ENCODE measurements around the gene CDH11. TPM values are rescaled to one million over a fixed set of nuclear protein-coding genes. Genes with fewer than 3 reads are reported as not detected.

CDH11 gene
- total RNA-seq, 4 donors from 2014 or later = 51.8 to 661 (median 96.5) TPM

GRCh38 chr16:65023802-65024201 is 98.1 kb downstream of the CDH11 start:
- DNase-seq = no peak
- no peak overlapping the region for H3K27ac ChIP-seq
- H3K4me3 ChIP-seq = no peak overlapping the region
- H3K27me3 ChIP-seq = no peaks in the 10 kb centered on the region
- no peaks in the 10 kb centered on the region for H3K4me1 ChIP-seq
- intact Hi-C loops (cut with DNase I; ENCODE audit: low total_unique reads) = no loop called here
- H3K9me3 ChIP-seq = no peaks in the 10 kb centered on the region
- no peak for TF ChIP-seq POLR2A (IDR thresholded peaks at IDR 0.05)
- no peak for TF ChIP-seq CTCF (IDR thresholded peaks at IDR 0.05)
- no peaks in the 10 kb centered on the region for H3K36me3 ChIP-seq

DNA sequence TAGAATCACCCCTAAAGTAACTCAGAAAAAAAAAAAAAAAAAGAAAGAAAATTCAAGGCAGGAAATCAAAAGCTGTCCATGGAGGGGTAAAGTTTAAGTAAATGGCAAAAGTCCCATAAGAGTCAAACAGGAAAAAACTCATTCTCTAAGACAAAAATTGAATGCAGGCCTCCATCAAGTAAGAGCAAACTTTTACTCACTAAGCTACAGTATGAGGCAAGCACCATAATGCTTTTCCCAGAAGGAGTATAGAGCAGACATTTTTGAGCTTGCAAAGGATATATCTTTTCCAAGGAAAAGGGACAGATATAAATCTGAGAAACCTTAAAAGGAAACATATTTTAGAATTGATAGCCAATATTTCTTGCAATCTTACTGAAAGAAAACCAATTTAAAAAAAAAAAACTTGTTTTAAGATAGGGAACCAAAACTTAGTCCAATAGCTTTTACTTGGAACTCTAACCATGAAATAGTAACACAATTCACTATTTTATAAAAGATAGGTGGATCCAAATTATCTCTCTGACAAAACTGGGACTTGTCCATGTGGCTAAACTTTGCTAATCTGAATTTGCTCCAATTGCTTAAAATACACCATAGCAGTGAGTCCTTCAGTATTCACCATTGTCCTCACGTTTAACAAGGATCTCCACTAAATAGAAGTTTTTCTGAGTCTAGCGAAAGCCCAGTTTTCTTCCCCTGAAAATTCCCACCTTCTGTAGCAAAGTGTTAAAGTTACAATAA is 99.8 kb downstream of the CDH11 start:
- Histone ChIP-seq H3K27me3 (no peaks in the 10 kb centered on the region), H3K36me3 (no peaks in the 10 kb centered on the region), H3K4me3 (no peak overlapping the region), H3K4me1 (no peaks in the 10 kb centered on the region), H3K9me3 (no peaks in the 10 kb centered on the region), H3K27ac (no peak overlapping the region)
- intact Hi-C loops (cut with DNase I; ENCODE audit: low total_unique reads) = no loop called here
- no peak for DNase-seq
- TF ChIP-seq CTCF (IDR thresholded peaks at IDR 0.05) (no peak), POLR2A (IDR thresholded peaks at IDR 0.05) (no peak)

DNA sequence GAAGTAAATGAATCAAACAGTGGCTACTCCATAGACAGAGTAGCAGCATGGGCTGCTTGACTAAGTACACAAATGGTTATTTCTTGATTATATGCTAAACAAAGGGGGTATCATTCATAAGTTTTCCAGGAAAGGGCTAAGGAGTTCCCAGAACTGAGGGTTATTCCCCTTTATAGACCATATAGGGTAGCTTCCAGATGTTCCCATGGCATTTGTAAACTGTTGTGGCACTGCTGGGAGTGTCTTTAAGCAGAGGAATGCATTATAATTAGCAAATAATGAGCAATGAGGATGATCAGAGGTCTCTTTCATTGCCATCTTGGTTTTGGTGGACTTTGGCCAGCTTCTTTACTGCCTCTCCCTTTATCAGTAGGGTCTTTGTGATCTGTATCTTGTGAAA is 105.1 kb downstream of the CDH11 start:
- Histone ChIP-seq H3K4me3 (no peak overlapping the region), H3K27ac (no peak overlapping the region), H3K36me3 (no peaks in the 10 kb centered on the region), H3K9me3 (no peaks in the 10 kb centered on the region), H3K4me1 (no peaks in the 10 kb centered on the region), H3K27me3 (no peaks in the 10 kb centered on the region)
- DNase-seq = no peak
- intact Hi-C loops (cut with DNase I; ENCODE audit: low total_unique reads) = no loop called here
- TF ChIP-seq POLR2A (IDR thresholded peaks at IDR 0.05) (no peak), CTCF (IDR thresholded peaks at IDR 0.05) (no peak)

DNA sequence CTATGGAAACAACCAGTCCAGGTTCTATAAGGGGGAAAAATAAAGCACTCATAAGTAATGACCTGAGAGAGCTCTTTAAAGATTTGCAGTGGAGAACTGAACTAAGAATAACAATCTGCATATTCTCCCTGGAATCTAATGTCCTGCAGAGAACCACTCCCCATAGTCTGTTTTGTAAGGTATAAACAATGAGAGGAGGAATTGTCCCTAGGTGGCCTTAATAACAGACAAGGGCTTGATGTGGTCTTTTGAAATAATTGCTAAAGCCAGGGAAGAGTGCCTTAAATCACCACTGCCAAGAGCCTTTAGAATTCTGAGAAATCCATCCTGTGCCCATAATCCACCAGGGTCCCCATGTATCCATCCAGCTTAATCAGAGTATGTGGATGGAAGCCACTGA is 106.3 kb downstream of the CDH11 start:
- Histone ChIP-seq H3K4me3 (no peak overlapping the region), H3K4me1 (no peaks in the 10 kb centered on the region), H3K27me3 (no peaks in the 10 kb centered on the region), H3K27ac (no peak overlapping the region), H3K36me3 (no peaks in the 10 kb centered on the region), H3K9me3 (no peaks in the 10 kb centered on the region)
- DNase-seq = no peak
- TF ChIP-seq POLR2A (IDR thresholded peaks at IDR 0.05) = no peak
- no peak for TF ChIP-seq CTCF (IDR thresholded peaks at IDR 0.05)
- intact Hi-C loops (cut with DNase I; ENCODE audit: low total_unique reads) = no loop called here

DNA sequence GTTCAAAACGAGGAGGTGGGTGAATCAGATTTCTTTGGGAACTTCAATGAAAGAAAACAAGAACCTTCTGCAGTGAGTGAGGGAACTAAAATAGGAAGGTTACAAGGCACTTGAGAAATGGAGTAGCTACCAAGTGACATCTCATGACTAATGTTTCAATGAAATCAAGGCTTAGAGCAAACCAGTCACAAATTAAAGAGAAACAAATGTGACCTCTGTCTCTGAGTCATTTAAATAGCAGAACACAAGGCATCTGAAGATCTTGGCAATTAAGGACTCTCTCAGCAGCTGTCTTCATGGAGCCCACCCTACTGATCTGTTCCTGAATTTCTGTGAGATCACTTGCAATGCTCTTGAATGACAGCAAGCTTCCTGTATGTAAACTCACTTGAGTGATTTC is 109.5 kb downstream of the CDH11 start:
- Histone ChIP-seq H3K36me3 (no peaks in the 10 kb centered on the region), H3K4me3 (no peak overlapping the region), H3K27me3 (no peaks in the 10 kb centered on the region), H3K4me1 (no peaks in the 10 kb centered on the region), H3K9me3 (no peaks in the 10 kb centered on the region), H3K27ac (no peak overlapping the region)
- TF ChIP-seq CTCF (IDR thresholded peaks at IDR 0.05) (no peak), POLR2A (IDR thresholded peaks at IDR 0.05) (no peak)
- intact Hi-C loops (cut with DNase I; ENCODE audit: low total_unique reads) = no loop called here
- DNase-seq = no peak
